Karpas-422 (cell line): ENCODE measurements around the gene HMBS. TPM values are rescaled to one million over a fixed set of nuclear protein-coding genes. Genes with fewer than 3 reads are reported as not detected.
A peak's percentile ranks its signal among the peaks of the same experiment; 100 is the strongest.
"Not testable (repeated sequence)": the region's sequence is repeated elsewhere in the genome, so short reads cannot be mapped to it uniquely, and the experiment has no call there.

Source experiments
- DNase-seq: peaks from one replicate; pipeline ENCODE4 v3.0.0-alpha.2; 2015
- H2AFZ ChIP-seq: fragments of 200-600 bp; sonication (generic); 2 replicates; pipeline ENCODE4 v1.6.1; 2014; ENCODE audit warnings: antibody characterized with exemption, low read length, mixed read lengths
- H3K27ac ChIP-seq: fragments of 200-600 bp; sonication (generic); 2 replicates; pipeline ENCODE4 v1.5.1; 2014; ENCODE audit warnings: mild to moderate bottlenecking, low read length, moderate library complexity
- H3K27me3 ChIP-seq: fragments of 200-600 bp; sonication (generic); 2 replicates; pipeline ENCODE4 v1.6.1; 2014; ENCODE audit warnings: low read length, mixed read lengths
- H3K36me3 ChIP-seq: fragments of 200-600 bp; sonication (generic); 2 replicates; pipeline ENCODE4 v1.6.1; 2014; ENCODE audit warnings: low read length, mixed read lengths; ENCODE audit not compliant: insufficient read depth
- H3K4me1 ChIP-seq: fragments of 200-600 bp; sonication (generic); 2 replicates; pipeline ENCODE4 v1.6.1; 2014; ENCODE audit warnings: mild to moderate bottlenecking, low read length, mixed read lengths
- H3K4me2 ChIP-seq: fragments of 200-600 bp; sonication (generic); 2 replicates; pipeline ENCODE4 v1.6.1; 2014; ENCODE audit warnings: low read length, low read depth, mild to moderate bottlenecking; ENCODE audit not compliant: poor library complexity, severe bottlenecking
- H3K4me3 ChIP-seq: fragments of 200-600 bp; sonication (generic); 2 replicates; pipeline ENCODE4 v1.5.1; 2014; ENCODE audit warnings: mild to moderate bottlenecking, antibody characterized with exemption, low read length, mixed read lengths
- H3K79me2 ChIP-seq: fragments of 200-600 bp; sonication (generic); 2 replicates; pipeline ENCODE4 v1.6.1; 2014; ENCODE audit warnings: mild to moderate bottlenecking, low read length, mixed read lengths
- H3K9ac ChIP-seq: fragments of 200-600 bp; sonication (generic); 2 replicates; pipeline ENCODE4 v1.6.0; 2014; ENCODE audit warnings: low read length
- H3K9me2 ChIP-seq: fragments of 200-600 bp; sonication (generic), shearing (Covaris generic); replicated peaks from 2 replicates; pipeline ENCODE4 v1.6.0; 2014; ENCODE audit warnings: mild to moderate bottlenecking, low read length, moderate library complexity; ENCODE audit not compliant: insufficient read depth
- H3K9me3 ChIP-seq: fragments of 300-700, 200-600 bp; sonication (generic); 2 replicates; pipeline ENCODE4 v1.6.1; 2014; ENCODE audit warnings: low read length, mixed read lengths
- H4K20me1 ChIP-seq: fragments of 200-600 bp; sonication (generic); 2 replicates; pipeline ENCODE4 v1.6.1; 2014; ENCODE audit warnings: mild to moderate bottlenecking, antibody characterized with exemption, low read length, low read depth; ENCODE audit not compliant: insufficient read depth
- total RNA-seq: library from RNA; depleted of rRNA; stranded (reverse); fragments of >200 nt; shearing (Covaris generic); gene quantifications from 2 replicates; pipeline ENCODE4 v1.2.3, GENCODE V29; 2014; ENCODE audit warnings: low replicate concordance; rRNA removed

HMBS gene
- total RNA-seq, 1 experiment from 2014 or later, result 7.5 TPM

DNA sequence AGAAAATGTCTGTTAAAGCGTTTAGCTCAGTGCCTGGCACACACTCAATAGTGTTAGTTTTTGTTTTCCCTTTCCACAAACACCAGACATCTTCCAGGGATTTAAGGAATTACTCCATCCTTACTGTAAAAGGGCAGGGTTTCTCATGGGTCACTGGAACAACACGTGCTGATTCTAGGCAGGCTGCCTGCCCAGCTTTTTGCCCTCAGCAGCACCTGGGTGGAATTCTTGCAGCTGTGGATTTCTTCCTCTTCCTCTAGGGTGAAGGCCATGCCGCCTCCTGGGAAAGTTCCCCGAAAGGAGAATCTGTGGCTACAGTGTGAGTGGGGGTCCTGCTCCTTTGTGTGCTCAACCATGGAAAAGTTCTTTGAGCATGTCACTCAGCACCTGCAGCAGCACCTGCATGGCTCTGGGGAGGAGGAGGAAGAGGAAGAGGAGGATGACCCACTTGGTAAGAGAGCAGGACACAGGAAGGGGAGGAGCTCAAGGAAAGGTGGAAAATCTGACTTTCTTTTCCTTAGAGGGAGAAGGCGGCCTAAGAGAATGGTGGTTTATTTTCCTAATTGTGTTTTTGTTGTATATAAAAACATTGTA lies 42.1 kb downstream of the HMBS start:
- H3K4me1 ChIP-seq, result peaks cover 6% of the 10 kb centered on the region
- H4K20me1 ChIP-seq, result 0 out of 2 replicates have a peak, but pooled peaks cover 7% of the 10 kb centered on the region
- H3K4me3 ChIP-seq, result no peak overlapping the region
- no peaks in the 10 kb centered on the region for H3K9me3 ChIP-seq
- no peak overlapping the region for H3K9ac ChIP-seq
- H3K9me2 ChIP-seq, result no peaks in the 10 kb centered on the region
- H2AFZ ChIP-seq, result no peak overlapping the region
- no peaks in the 10 kb centered on the region for H3K27me3 ChIP-seq
- H3K4me2 ChIP-seq, result no peak overlapping the region
- H3K79me2 ChIP-seq, result peaks cover 16% of the 10 kb centered on the region
- no peak overlapping the region for H3K27ac ChIP-seq
- DNase-seq, result no peak
- H3K36me3 ChIP-seq, result no peaks in the 10 kb centered on the region

DNA sequence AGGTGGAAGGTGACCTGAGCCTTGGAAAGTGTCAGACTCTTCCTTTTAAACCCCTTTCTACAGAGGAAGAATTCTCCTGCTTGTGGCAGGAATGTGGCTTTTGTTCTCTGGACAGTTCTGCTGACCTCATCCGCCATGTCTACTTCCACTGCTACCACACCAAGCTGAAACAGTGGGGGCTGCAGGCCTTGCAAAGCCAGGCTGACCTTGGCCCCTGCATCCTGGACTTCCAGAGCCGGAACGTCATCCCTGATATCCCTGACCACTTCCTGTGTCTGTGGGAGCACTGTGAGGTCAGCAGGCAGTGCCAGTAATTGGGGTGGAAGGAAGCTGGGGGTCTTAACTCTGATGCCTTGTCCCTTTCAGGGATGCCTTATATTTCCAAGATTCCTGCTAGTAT lies 46.0 kb downstream of the HMBS start:
- Histone ChIP-seq H4K20me1 (no peaks in the 10 kb centered on the region), H3K27ac (no peak overlapping the region), H3K9ac (no peak overlapping the region), H3K4me3 (no peak overlapping the region), H3K9me3 (no peaks in the 10 kb centered on the region), H3K9me2 (no peaks in the 10 kb centered on the region), H3K27me3 (no peaks in the 10 kb centered on the region), H3K36me3 (no peaks in the 10 kb centered on the region), H3K4me2 (no peak overlapping the region), H3K79me2 (no peaks in the 10 kb centered on the region), H3K4me1 (no peaks in the 10 kb centered on the region; the same call in 1 of the 2 replicates), H2AFZ (no peak overlapping the region)
- no peak for DNase-seq

DNA sequence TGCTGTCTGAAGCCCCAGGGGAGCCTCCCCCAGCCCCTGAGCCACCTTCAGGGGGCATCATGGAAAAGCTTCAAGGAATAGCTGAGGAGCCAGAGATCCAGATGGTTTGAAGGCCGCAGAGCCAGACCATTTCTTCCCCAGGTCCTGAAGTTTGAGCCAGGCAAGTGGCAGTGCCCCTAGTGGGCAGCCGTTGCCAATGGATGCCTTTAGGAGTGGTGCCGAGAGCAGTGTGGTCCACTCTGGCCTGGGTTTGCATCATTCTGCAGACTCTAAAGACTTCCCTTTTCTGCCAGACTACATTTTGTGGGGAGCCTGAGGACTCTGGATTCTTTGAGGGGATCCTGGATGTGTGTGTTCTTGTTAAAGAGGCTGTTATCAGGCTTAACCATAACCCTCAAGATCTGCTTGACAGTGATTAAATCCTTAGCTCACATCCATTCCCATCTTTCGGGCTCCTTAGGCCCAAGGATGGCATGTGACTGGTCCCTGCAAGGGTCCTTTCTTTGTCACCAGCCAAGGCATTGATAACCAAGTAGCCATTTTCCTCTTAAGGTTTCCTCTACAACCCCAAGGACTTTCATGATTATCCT lies 49.8 kb downstream of the HMBS start:
- H3K79me2 ChIP-seq, result no peaks in the 10 kb centered on the region
- H3K9me2 ChIP-seq, result no peaks in the 10 kb centered on the region
- H3K27ac ChIP-seq, result no peak overlapping the region
- no peak overlapping the region for H3K9ac ChIP-seq
- no peaks in the 10 kb centered on the region for H3K9me3 ChIP-seq
- H3K27me3 ChIP-seq, result no peaks in the 10 kb centered on the region
- H2AFZ ChIP-seq, result no peak overlapping the region
- no peaks in the 10 kb centered on the region for H4K20me1 ChIP-seq
- no peak overlapping the region for H3K4me2 ChIP-seq
- no peaks in the 10 kb centered on the region for H3K4me1 ChIP-seq
- H3K36me3 ChIP-seq, result no peaks in the 10 kb centered on the region
- DNase-seq, result peak; percentile 44
- H3K4me3 ChIP-seq, result no peak overlapping the region

DNA sequence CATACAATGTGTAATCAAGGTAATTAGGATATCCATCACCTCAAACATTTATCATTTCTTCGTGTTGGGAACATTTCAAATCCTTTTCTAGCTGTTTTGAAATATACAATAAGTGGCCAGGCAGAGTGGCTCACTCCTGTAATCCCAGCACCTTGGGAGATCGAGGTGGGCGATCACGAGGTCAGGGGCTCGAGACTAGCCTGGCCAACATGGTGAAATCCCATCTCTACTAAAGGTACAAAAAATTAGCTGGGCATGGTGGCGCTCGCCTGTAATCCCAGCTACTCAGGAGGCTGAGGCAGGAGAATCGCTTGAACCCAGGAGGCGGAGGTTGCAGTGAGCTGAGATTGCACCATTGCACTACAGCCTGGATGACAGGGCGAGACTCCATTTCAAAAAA lies 54.6 kb downstream of the HMBS start:
- H3K4me3 ChIP-seq, H3K9me3 ChIP-seq, DNase-seq, H3K36me3 ChIP-seq, H4K20me1 ChIP-seq, H3K27ac ChIP-seq, H3K79me2 ChIP-seq, H3K9ac ChIP-seq, H3K27me3 ChIP-seq, H2AFZ ChIP-seq, H3K4me2 ChIP-seq, H3K4me1 ChIP-seq, H3K9me2 ChIP-seq: not testable (repeated sequence)

Other genes with a start within 250 kb of the HMBS start
- gene CXCR5, start 201.0 kb upstream of the HMBS start, total RNA-seq, result 0.71 and 1.2 TPM in 2 replicates
- gene BCL9L, start 159.0 kb upstream of the HMBS start, total RNA-seq, result 0.18 and 0.56 TPM in 2 replicates
- gene UPK2, start 128.6 kb upstream of the HMBS start, total RNA-seq, result not detected in 2 replicates
- not detected in 2 replicates for gene FOXR1, start 113.1 kb upstream of the HMBS start, total RNA-seq
- gene CENATAC, start 86.7 kb upstream of the HMBS start, total RNA-seq, result 14.2 and 25.0 TPM in 2 replicates
- 547 and 607 TPM in 2 replicates for gene RPS25, start 66.5 kb upstream of the HMBS start, total RNA-seq
- 26.3 and 33.0 TPM in 2 replicates for gene TRAPPC4, start 66.1 kb upstream of the HMBS start, total RNA-seq
- 4.7 and 7.4 TPM in 2 replicates for gene SLC37A4, start 54.0 kb upstream of the HMBS start, total RNA-seq
- gene HYOU1, start 27.7 kb upstream of the HMBS start, total RNA-seq, result 27.3 and 32.5 TPM in 2 replicates
- gene VPS11, start 17.1 kb upstream of the HMBS start, total RNA-seq, result 19.2 and 25.5 TPM in 2 replicates
- 10.0 and 27.3 TPM in 2 replicates for gene DPAGT1, start 17.0 kb downstream of the HMBS start, total RNA-seq
- 10.1 and 11.9 TPM in 2 replicates for gene C2CD2L, start 22.5 kb downstream of the HMBS start, total RNA-seq
- gene HINFP, start 36.7 kb downstream of the HMBS start, total RNA-seq, result 16.3 and 22.4 TPM in 2 replicates
- gene ABCG4, start 64.2 kb downstream of the HMBS start, total RNA-seq, result not detected in 2 replicates
- 2.7 and 7.5 TPM in 2 replicates for gene NLRX1, start 83.8 kb downstream of the HMBS start, total RNA-seq
- not detected in 2 replicates for gene NHERF4, start 100.6 kb downstream of the HMBS start, total RNA-seq
- gene CBL, start 121.5 kb downstream of the HMBS start, total RNA-seq, result 18.0 and 34.0 TPM in 2 replicates
- 2.0 and 2.1 TPM in 2 replicates for gene MCAM, start 232.2 kb downstream of the HMBS start, total RNA-seq
- gene RNF26, start 249.6 kb downstream of the HMBS start, total RNA-seq, result 3.9 and 8.8 TPM in 2 replicates